NT2/D1 (cell line): ENCODE measurements around the gene CCDC92B.

Experiments
- SUZ12 ChIP-seq: IDR thresholded peaks from 2 replicates; pipeline ENCODE4 v1.6.1; 2011; ENCODE audit not compliant: insufficient read length, insufficient read depth; ENCODE audit errors: extremely low read depth
- YY1 ChIP-seq: IDR thresholded peaks from 2 replicates; pipeline ENCODE4 v1.6.1; 2011; ENCODE audit not compliant: insufficient read length, insufficient read depth
- ZNF274 ChIP-seq: IDR thresholded peaks from 2 replicates; pipeline ENCODE4 v1.6.1; 2011; ENCODE audit warnings: mild to moderate bottlenecking, low read depth, low read length

DNA sequence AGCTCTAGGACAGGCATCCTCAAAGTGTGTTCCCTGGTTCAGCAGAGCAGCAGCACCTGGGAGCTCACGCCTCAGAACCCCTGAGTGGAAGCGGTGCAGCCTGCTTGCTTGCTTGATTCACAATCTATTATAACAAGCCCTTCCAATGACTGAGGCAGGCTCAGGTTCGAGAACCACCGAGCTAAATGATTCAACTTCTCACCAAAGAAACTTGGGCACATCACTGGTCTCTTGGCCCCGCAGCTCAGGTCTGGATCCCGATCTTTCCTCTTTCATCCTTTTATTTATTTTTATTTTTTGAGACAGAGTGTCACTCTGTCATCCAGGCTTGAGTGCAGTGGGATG lies 62.4 kb downstream of the CCDC92B start:
- TF ChIP-seq SUZ12 (no peak), ZNF274 (no peak), YY1 (no peak)
